Measurements from ENCODE around the gene GCM1.
A peak's percentile ranks its signal among the peaks of the same experiment; 100 is the strongest.
"Not testable (repeated sequence)": the region's sequence is repeated elsewhere in the genome, so short reads cannot be mapped to it uniquely, and the experiment has no call there.

GCM1 gene

DNA sequence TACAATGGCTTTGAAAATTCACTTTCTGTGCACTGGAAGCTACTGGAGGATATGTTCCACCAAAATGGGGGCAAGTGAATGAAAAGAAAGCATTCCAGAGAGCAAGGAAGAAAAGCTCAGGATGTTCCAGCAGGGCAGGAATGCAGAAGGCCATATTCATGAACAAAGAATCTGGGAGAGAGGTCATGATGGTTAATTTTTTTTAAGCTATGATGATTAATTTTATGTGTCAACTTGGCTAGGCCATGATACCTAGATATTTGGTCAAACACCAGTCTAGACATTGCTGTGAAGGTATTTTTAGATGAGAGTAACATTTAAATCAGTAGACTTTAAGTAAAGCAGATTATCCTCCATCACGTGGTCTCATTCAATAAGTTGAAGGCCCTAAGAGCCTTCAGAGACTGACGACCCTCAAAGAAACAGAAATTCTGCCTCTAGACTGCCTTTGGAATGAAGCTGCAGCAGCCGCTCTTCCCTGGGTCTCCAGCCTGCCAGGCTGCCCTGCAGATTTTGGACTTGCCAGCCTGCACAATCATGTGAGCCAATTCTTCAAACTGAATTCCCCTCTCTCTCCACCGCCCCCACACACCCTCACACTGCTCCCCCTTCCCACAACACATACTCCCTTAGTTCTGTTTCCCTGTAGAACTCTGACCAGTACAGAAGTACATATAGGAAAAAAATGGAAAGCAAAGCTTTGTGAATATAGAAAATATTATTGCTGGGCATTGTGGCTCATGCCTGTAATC is 20.1 kb upstream of the GCM1 start:
- TF ChIP-seq, protein P1, sequence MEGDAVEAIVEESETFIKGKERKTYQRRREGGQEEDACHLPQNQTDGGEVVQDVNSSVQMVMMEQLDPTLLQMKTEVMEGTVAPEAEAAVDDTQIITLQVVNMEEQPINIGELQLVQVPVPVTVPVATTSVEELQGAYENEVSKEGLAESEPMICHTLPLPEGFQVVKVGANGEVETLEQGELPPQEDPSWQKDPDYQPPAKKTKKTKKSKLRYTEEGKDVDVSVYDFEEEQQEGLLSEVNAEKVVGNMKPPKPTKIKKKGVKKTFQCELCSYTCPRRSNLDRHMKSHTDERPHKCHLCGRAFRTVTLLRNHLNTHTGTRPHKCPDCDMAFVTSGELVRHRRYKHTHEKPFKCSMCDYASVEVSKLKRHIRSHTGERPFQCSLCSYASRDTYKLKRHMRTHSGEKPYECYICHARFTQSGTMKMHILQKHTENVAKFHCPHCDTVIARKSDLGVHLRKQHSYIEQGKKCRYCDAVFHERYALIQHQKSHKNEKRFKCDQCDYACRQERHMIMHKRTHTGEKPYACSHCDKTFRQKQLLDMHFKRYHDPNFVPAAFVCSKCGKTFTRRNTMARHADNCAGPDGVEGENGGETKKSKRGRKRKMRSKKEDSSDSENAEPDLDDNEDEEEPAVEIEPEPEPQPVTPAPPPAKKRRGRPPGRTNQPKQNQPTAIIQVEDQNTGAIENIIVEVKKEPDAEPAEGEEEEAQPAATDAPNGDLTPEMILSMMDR (conservative IDR thresholded peaks at IDR 0.05; ENCODE audit: control insufficient read depth, insufficient read depth, low read depth, low read length) = no peak
- peak; percentile 56 for DNase-seq (ENCODE audit: low read depth)
- H3K4me3 ChIP-seq (ENCODE audit: control insufficient read depth, low read depth, low read length) = no peak overlapping the region

DNA sequence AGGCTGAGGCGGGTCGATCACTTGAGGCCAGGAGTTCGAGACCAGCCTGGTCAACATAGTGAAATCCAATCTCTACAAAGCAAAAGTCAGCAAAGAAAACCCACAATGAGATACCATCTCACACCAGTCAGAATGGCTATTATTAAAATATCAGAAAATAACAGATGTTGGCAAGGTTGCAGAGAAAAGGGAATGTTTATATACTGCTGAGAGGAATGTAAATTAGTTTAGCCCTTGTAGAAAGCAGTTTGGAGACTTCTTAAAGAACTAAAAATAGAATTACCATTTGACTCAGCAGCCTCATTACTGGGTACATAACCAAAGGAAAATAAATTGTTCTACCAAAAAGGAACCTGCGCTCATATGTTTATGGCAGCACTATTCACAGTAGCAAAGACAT is 16.7 kb upstream of the GCM1 start:
- no peak for DNase-seq (ENCODE audit: low read depth)
- TF ChIP-seq, protein P1 (conservative IDR thresholded peaks at IDR 0.05; ENCODE audit: control insufficient read depth, insufficient read depth, low read depth, low read length) = no peak
- H3K4me3 ChIP-seq (ENCODE audit: control insufficient read depth, low read depth, low read length) = no peak overlapping the region

DNA sequence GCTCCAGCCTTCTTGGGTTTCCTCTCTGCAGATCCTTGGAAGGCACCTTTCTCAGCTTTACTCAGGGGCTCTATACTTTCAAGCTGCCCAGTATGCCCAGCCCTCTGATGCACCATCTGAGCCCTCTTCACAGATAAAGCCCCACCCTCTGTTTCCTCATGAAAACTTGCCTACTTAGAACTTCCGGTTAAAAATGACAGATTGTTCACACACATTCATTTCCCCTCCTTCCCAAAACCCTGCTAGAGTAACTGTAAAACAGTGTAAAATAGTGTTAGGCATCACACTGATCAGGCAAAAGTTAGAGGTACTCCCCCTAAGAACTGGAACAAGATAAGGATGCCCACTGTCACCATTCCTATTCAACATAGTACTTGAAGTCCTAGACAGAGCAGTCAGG is 14.0 kb upstream of the GCM1 start:
- DNase-seq (ENCODE audit: low read depth) = no peak
- TF ChIP-seq, protein P1 (conservative IDR thresholded peaks at IDR 0.05; ENCODE audit: control insufficient read depth, insufficient read depth, low read depth, low read length) = no peak
- no peak overlapping the region for H3K4me3 ChIP-seq (ENCODE audit: control insufficient read depth, low read depth, low read length)

DNA sequence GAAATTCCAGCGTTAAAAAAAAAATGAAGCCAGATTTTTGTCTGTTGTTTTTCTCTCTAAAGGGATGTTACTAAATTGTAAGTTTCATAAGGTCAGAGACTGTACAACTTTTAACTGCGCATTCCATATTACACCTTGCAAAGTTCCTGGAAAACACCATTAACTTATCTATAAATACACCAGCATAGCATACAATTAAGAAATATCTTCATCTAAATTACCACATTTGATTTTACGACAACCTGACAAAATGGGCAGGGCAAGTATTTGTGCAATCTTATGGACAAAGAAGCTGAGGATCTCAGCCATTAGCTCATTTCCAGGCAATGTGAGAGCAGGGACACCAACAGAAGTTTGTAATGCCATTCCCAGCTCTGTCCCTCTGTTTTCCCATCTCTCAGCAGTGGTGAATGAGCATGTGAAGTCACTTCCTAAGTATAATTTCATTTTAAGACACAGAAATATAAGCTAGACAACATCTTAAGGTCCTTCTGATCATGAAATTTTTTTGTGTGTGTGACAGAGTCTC is 12.9 kb upstream of the GCM1 start:
- no peak overlapping the region for H3K4me3 ChIP-seq (ENCODE audit: control insufficient read depth, low read depth, low read length)
- DNase-seq (ENCODE audit: low read depth) = no peak
- TF ChIP-seq, protein P1 (conservative IDR thresholded peaks at IDR 0.05; ENCODE audit: control insufficient read depth, insufficient read depth, low read depth, low read length) = no peak

DNA sequence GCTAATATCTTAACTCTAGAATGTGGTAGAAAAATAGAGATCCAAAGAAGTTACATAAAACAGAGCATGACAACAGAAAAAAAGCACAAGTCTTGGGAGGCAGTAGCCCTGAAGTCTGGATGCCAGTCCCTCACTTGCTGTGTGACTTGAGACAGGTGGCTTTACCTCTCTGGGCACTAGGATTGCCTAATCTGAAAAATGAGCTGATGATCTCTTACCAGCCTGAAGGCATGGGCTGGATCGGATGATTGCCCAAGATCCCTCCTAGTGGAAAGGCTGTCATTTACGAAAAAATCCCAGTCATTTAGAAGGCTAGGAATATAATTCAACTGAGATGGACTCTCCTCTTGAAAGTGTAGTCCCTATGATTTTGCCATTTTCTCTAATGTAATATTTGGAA is 10.9 kb upstream of the GCM1 start:
- peak; percentile 24 for DNase-seq (ENCODE audit: low read depth)
- TF ChIP-seq, protein P1 (conservative IDR thresholded peaks at IDR 0.05; ENCODE audit: control insufficient read depth, insufficient read depth, low read depth, low read length) = no peak
- H3K4me3 ChIP-seq (ENCODE audit: control insufficient read depth, low read depth, low read length) = no peak overlapping the region

DNA sequence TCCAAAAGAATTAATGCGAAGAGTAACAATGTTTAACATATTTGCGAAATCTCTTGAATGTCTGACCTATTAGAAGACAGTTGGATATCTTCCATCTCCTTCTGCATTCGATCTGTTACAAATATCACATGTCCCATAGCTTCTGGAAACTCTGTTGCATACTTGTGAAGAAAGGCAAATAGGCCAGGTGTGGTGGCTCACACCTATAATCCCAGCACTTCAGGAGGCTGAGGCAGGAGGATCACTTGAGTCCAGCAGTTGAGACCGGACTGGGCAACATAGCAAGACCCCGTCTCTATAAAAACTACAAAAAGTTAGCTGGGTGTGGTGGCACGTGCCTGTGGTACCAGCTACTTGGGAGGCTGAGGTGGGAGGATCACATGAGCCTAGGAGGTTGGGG is 9.4 kb upstream of the GCM1 start:
- H3K4me3 ChIP-seq (ENCODE audit: control insufficient read depth, low read depth, low read length) = not testable (repeated sequence)

DNA sequence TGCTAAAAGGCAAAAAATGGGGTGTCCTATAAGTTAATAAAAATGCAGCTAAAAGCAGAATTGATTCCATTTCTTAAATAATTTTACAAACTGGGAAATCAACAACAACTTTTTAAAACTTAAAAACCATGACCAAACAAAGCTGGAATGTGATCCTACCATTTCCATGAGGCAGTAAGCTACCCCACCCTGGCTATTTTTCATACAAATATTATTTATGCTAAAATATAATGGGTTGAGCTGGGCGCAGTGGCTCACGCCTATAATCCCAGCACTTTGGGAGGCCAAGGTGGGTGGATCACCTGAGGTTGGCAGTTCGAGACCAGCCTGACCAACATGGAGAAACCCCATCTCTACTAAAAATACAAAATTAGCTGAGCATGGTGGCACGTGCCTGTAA is 6.6 kb upstream of the GCM1 start:
- not testable (repeated sequence) for H3K4me3 ChIP-seq (ENCODE audit: control insufficient read depth, low read depth, low read length); DNase-seq (ENCODE audit: low read depth)

More for the DNA sequence above, 9.4 kb upstream of the GCM1 start:
- not testable (repeated sequence) for DNase-seq (ENCODE audit: low read depth)

DNA sequence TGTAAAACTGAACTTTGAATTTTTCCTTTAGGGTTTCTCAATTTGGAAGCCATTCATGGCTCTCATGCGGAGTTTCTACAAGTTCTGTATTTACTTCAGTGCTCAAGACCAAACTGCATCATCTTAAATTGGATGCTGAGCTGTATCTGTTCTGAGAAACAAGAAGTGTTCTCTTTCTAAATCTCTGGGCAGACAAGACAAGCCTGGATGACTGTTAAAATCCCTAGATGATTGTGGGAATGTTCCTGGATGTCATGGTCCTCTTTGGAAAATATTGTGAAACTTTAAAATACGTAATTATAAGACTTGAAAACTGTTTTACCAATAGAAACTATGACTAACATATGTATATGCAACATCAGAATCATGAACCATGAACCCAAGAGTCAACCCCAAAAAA is 6.2 kb upstream of the GCM1 start:
- TF ChIP-seq, protein P1 (conservative IDR thresholded peaks at IDR 0.05; ENCODE audit: control insufficient read depth, insufficient read depth, low read depth, low read length) = no peak
- H3K4me3 ChIP-seq (ENCODE audit: control insufficient read depth, low read depth, low read length) = no peak overlapping the region
- peak; percentile 71 for DNase-seq (ENCODE audit: low read depth)
